Upper lobe of right lung (tissue), 1 donor: ENCODE data around the gene ACOXL. TPM values are rescaled to one million over a fixed set of nuclear protein-coding genes. Genes with fewer than 3 reads are reported as not detected.

ENCODE experiments used
- ATAC-seq: fragments of 200-7000 bp; cut with Tn5 transposase; one replicate; pipeline ENCODE4 v1.9.1; 2020; ENCODE audit warnings: mild to moderate bottlenecking, moderate library complexity
- DNase-seq: peaks from one replicate; pipeline ENCODE4 v3.0.0-alpha.2; 2020
- H3K27ac ChIP-seq: fragments of 200-600 bp; one replicate; pipeline ENCODE4 v1.8.0; 2022
- H3K27me3 ChIP-seq: fragments of 200-600 bp; one replicate; pipeline ENCODE4 v1.8.0; 2022; ENCODE audit warnings: mild to moderate bottlenecking
- H3K36me3 ChIP-seq: fragments of 200-600 bp; one replicate; pipeline ENCODE4 v1.8.0; 2022
- H3K4me1 ChIP-seq: fragments of 200-600 bp; one replicate; pipeline ENCODE4 v1.8.0; 2022
- H3K4me3 ChIP-seq: fragments of 200-600 bp; one replicate; pipeline ENCODE4 v1.8.0; 2022; ENCODE audit warnings: mild to moderate bottlenecking
- H3K9me3 ChIP-seq: fragments of 200-600 bp; one replicate; pipeline ENCODE4 v1.8.0; 2022
- intact Hi-C: fragments of 100-400 bp; cut with DNase I; formaldehyde crosslinking; loops from one replicate; pipeline ENCODE4 v1.11.0; 2022
- total RNA-seq: library from RNA; stranded (reverse); fragmentation: NEBNext Ultra II Directional; extraction: Animal tissue kit (Norgen Biotek cat#: 25700); gene quantifications from one replicate; pipeline ENCODE4 v1.2.1, GENCODE V29; 2021
- TF ChIP-seq, protein P1 (sequence below): fragments of 200-600 bp; IDR thresholded peaks from one replicate; pipeline ENCODE4 v1.8.0; 2022; ENCODE audit warnings: antibody characterized with exemption
- donor health status: DM: no; HTN: yes; CAD: no; lungs with severe emphysema.

Gene ACOXL
- total RNA-seq, 1 donor from 2014 or later, result 47.5 TPM

DNA sequence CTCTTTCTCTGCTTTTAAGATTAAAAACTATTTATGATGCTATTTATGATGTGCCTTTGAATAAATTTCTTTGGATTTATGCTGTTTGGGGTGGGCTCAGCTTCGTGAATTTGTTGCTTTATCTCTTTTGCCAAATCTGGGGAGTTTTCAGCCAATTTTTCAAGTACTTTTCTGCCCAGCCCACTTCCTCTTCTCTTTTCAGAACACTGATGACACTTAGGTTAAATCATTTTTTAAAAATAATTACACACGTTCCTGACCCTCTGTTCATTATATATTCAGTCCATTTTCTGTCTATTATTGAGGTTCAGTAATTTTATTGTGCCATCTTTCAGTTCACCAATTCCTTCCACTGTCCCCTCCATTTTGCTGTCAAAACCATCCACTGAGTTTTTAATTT is 373.6 kb downstream of the ACOXL start:
- no peak for DNase-seq
- Histone ChIP-seq H3K27ac (no peak overlapping the region), H3K4me3 (no peak overlapping the region), H3K4me1 (no peaks in the 10 kb centered on the region), H3K27me3 (peaks cover 7% of the 10 kb centered on the region), H3K36me3 (no peaks in the 10 kb centered on the region), H3K9me3 (no peaks in the 10 kb centered on the region)
- no peak for ATAC-seq
- intact Hi-C loops, result no loop called here
- TF ChIP-seq, protein P1, sequence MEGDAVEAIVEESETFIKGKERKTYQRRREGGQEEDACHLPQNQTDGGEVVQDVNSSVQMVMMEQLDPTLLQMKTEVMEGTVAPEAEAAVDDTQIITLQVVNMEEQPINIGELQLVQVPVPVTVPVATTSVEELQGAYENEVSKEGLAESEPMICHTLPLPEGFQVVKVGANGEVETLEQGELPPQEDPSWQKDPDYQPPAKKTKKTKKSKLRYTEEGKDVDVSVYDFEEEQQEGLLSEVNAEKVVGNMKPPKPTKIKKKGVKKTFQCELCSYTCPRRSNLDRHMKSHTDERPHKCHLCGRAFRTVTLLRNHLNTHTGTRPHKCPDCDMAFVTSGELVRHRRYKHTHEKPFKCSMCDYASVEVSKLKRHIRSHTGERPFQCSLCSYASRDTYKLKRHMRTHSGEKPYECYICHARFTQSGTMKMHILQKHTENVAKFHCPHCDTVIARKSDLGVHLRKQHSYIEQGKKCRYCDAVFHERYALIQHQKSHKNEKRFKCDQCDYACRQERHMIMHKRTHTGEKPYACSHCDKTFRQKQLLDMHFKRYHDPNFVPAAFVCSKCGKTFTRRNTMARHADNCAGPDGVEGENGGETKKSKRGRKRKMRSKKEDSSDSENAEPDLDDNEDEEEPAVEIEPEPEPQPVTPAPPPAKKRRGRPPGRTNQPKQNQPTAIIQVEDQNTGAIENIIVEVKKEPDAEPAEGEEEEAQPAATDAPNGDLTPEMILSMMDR, result no peak

- TF ChIP-seq, protein P1, result no peak
- H3K36me3 ChIP-seq, result no peaks in the 10 kb centered on the region
- no peaks in the 10 kb centered on the region for H3K9me3 ChIP-seq
- peaks cover 7% of the 10 kb centered on the region for H3K27me3 ChIP-seq
- H3K4me3 ChIP-seq, result no peak overlapping the region
- no peak for ATAC-seq
- no peak for DNase-seq
- no peaks in the 10 kb centered on the region for H3K4me1 ChIP-seq
- no peak overlapping the region for H3K27ac ChIP-seq
- intact Hi-C loops, result no loop called here
Observed at GRCh38 chr2:111106706-111107105, 374.3 kb downstream of the ACOXL start.

DNA sequence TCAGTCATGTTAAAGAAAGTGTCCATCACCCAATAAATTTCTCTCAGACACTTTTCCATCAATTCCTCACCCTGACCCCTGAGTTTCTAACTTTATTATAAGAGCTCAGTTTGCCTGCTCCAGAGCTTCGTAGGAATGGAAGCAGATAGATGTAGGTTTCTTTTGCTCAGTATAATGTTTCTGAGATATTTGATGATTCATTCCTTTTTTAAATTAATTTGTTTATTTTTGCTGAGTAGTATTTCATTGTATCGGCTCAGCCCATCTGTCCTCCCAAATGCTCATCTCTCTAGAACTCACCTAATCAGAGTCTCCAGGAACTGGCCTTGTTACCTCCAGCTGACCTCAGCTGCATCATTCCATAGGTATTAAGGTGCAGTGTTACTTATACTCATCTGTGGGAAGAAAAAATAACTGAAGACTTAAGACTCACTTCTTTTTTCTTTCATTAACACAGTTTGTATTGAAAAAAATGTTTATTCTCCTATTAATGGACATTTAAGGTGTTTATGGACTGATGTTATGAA is 376.4 kb downstream of the ACOXL start:
- no peaks in the 10 kb centered on the region for H3K36me3 ChIP-seq

GRCh38 chr2:111111101-111111755 is 378.9 kb downstream of the ACOXL start:
- no peak for DNase-seq
- intact Hi-C loops, result no loop called here
- Histone ChIP-seq H3K9me3 (no peaks in the 10 kb centered on the region), H3K4me1 (no peaks in the 10 kb centered on the region), H3K27me3 (peaks cover 7% of the 10 kb centered on the region), H3K36me3 (no peaks in the 10 kb centered on the region), H3K4me3 (no peak overlapping the region), H3K27ac (no peak overlapping the region)
- TF ChIP-seq, protein P1, result no peak
- no peak for ATAC-seq

More for the DNA sequence above, 376.4 kb downstream of the ACOXL start:
- Histone ChIP-seq H3K27ac (no peak overlapping the region), H3K4me1 (no peaks in the 10 kb centered on the region), H3K4me3 (no peak overlapping the region), H3K9me3 (no peaks in the 10 kb centered on the region), H3K27me3 (peaks cover 7% of the 10 kb centered on the region)
- ATAC-seq (no peak), DNase-seq (no peak)
- TF ChIP-seq, protein P1, result no peak
- intact Hi-C loops, result no loop called here

DNA sequence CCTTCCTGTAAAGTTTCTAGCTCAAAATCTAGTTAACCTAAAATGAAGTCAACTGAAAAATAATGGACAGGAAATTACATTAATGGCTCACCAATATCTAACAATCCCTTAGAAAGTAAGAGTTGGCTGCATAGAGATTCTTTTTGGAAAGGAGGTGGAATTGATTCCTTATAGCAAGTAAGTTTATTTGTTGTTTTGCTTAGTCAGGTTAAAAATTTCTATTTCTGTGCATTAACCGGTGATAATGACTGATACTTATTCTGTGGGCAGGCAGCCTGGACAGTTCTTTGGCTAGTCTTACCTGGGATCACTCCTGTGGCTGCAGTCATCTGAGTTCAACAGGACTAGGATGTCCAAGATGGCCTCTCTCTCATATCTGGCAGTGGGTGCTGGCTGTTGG is 381.5 kb downstream of the ACOXL start:
- H3K27me3 ChIP-seq, result peaks cover 9% of the 10 kb centered on the region
- no peak overlapping the region for H3K4me3 ChIP-seq
- peaks cover 21% of the 10 kb centered on the region for H3K4me1 ChIP-seq
- intact Hi-C loops, result no loop called here
- TF ChIP-seq, protein P1, result no peak
- DNase-seq (no peak), ATAC-seq (no peak)
- H3K27ac ChIP-seq, result no peak overlapping the region
- no peaks in the 10 kb centered on the region for H3K36me3 ChIP-seq
- H3K9me3 ChIP-seq, result no peaks in the 10 kb centered on the region
